Measurements from ENCODE around the gene PLEKHG4B. TPM values are rescaled to one million over a fixed set of nuclear protein-coding genes. Genes with fewer than 3 reads are reported as not detected.
"Not testable (repeated sequence)": the region's sequence is repeated elsewhere in the genome, so short reads cannot be mapped to it uniquely, and the experiment has no call there.

The PLEKHG4B gene
- total and polyA plus RNA-seq, 8 donors: 0.21 to 0.75 (median 0.38) TPM

GRCh38 chr5:163841-164240 lies 71.9 kb downstream of the PLEKHG4B start:
- no peak overlapping the region for H3K27ac ChIP-seq
- no peaks in the 10 kb centered on the region for H3K36me3 ChIP-seq
- 84 to 85% methylated on average over 13 of the region's 13 CpGs for WGBS, 2 donors
- intact Hi-C loops (cut with DNase I): no loop called here
- H3K27me3 ChIP-seq: no peaks in the 10 kb centered on the region
- ATAC-seq (no peak), FAIRE-seq (no peak), DNase-seq (peak in 1 of 6 donors; percentile 18)
- H3K9me3 ChIP-seq: no peaks in the 10 kb centered on the region
- no peaks in the 10 kb centered on the region for H3K4me1 ChIP-seq
- no peak overlapping the region for H3K4me3 ChIP-seq
- TF ChIP-seq, protein P1, sequence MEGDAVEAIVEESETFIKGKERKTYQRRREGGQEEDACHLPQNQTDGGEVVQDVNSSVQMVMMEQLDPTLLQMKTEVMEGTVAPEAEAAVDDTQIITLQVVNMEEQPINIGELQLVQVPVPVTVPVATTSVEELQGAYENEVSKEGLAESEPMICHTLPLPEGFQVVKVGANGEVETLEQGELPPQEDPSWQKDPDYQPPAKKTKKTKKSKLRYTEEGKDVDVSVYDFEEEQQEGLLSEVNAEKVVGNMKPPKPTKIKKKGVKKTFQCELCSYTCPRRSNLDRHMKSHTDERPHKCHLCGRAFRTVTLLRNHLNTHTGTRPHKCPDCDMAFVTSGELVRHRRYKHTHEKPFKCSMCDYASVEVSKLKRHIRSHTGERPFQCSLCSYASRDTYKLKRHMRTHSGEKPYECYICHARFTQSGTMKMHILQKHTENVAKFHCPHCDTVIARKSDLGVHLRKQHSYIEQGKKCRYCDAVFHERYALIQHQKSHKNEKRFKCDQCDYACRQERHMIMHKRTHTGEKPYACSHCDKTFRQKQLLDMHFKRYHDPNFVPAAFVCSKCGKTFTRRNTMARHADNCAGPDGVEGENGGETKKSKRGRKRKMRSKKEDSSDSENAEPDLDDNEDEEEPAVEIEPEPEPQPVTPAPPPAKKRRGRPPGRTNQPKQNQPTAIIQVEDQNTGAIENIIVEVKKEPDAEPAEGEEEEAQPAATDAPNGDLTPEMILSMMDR (IDR thresholded peaks at IDR 0.05): no peak

DNA sequence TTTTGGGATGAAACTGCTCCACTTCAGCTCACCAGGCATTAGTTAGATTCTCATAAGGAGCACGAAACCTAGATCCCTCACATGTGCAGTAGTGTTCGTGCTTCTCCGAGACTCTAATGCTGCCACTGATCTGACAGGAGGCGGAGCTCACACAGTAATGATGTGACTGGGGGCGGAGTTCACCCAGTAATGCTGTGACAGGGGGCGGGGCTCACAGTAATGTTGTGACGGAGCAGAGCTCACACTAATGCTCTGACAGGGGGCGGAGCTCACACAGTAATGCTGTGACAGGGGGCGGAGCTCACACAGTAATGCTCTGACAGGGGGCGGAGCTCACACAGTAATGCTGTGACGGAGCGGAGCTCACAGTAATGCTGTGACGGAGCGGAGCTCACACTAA lies 72.3 kb downstream of the PLEKHG4B start:
- H3K27ac ChIP-seq: no peak overlapping the region
- H3K9me3 ChIP-seq: no peaks in the 10 kb centered on the region
- TF ChIP-seq, protein P1 (IDR thresholded peaks at IDR 0.05): no peak
- H3K36me3 ChIP-seq: no peaks in the 10 kb centered on the region
- ATAC-seq (no peak), FAIRE-seq (no peak), DNase-seq (no peak)
- H3K4me1 ChIP-seq: no peaks in the 10 kb centered on the region
- intact Hi-C loops (cut with DNase I): no loop called here
- H3K27me3 ChIP-seq: no peaks in the 10 kb centered on the region
- WGBS, 2 donors: 87 to 90% methylated on average over 14 of the region's 14 CpGs
- no peak overlapping the region for H3K4me3 ChIP-seq

GRCh38 chr5:164783-165182 lies 72.8 kb downstream of the PLEKHG4B start:
- H3K36me3 ChIP-seq; H3K27ac ChIP-seq; FAIRE-seq; H3K4me1 ChIP-seq; H3K27me3 ChIP-seq; DNase-seq; H3K9me3 ChIP-seq; H3K4me3 ChIP-seq; intact Hi-C loops (cut with DNase I); ATAC-seq: not testable (repeated sequence)
- 70 to 89% methylated on average over 22 to 25 of the region's 25 CpGs for WGBS, 2 donors

DNA sequence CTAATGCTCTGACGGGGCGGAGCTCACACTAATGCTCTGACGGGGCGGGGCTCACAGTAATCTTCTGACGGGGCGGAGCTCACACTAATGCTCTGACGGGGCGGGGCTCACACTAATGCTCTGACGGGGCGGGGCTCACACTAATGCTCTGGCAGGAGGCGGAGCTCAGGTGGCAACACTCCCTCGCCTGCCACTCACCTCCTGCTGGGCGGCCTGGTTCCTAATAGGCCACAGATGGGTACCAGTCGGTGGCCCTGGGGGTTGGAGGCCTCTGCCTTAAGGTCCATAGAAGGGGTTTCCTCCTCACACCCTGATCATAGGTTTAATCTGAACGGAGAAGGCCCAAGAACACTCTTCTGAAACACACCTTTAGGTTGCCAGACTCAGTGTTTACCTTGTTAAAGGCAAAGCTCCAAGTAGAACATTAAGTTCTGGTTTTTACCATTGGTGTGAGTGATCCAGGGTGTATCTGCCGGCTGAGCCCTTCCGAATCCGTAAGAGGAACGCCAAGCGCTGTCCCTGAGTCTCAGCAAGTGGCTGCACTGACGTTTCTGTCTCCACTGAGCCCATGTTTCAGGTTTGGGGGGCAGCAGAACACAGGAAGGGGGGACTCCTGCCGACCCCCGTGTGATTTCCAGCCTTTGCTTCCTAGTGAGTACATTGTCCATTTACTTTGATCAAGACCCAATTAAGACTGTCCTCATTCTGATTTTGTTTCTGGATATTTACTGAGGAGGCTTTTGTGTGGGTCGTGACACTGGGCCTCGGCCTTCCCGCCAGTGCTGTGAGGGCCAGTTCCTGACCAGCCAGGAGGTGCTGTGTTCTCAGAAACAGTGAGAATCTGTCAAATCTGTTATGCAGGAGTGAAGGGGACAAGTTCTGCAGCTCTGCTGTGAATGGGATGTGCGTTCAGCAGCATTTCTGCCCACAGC lies 74.7 kb downstream of the PLEKHG4B start:
- TF ChIP-seq, protein P1 (IDR thresholded peaks at IDR 0.05): no peak
- intact Hi-C loops (cut with DNase I): no loop called here
- no peak for ATAC-seq
- peak in 2 of 6 donors; percentile 25 to 28 for DNase-seq
- no peak for FAIRE-seq
- H3K27me3 ChIP-seq: no peaks in the 10 kb centered on the region
- WGBS, 2 donors: 80 to 88% methylated on average over 24 to 26 of the region's 27 CpGs
- no peaks in the 10 kb centered on the region for H3K36me3 ChIP-seq
- H3K27ac ChIP-seq: no peak overlapping the region
- no peaks in the 10 kb centered on the region for H3K9me3 ChIP-seq
- no peaks in the 10 kb centered on the region for H3K4me1 ChIP-seq
- no peak overlapping the region for H3K4me3 ChIP-seq

GRCh38 chr5:167511-167910 lies 75.5 kb downstream of the PLEKHG4B start:
- intact Hi-C loops (cut with DNase I): no loop called here
- no peak for ATAC-seq
- H3K36me3 ChIP-seq: no peaks in the 10 kb centered on the region
- no peaks in the 10 kb centered on the region for H3K27me3 ChIP-seq
- H3K27ac ChIP-seq: no peak overlapping the region
- DNase-seq: peak in 2 of 6 donors; percentile 43 to 56
- H3K9me3 ChIP-seq: no peaks in the 10 kb centered on the region
- no peak overlapping the region for H3K4me3 ChIP-seq
- FAIRE-seq: no peak
- WGBS, 2 donors: 86 to 87% methylated on average over 7 of the region's 7 CpGs
- no peaks in the 10 kb centered on the region for H3K4me1 ChIP-seq
- TF ChIP-seq, protein P1 (IDR thresholded peaks at IDR 0.05): no peak
